ENCODE data around the gene AICDA.

- no peak for TF ChIP-seq EZH2phosphoT487 (IDR thresholded peaks at IDR 0.05)
- TF ChIP-seq, protein P1, sequence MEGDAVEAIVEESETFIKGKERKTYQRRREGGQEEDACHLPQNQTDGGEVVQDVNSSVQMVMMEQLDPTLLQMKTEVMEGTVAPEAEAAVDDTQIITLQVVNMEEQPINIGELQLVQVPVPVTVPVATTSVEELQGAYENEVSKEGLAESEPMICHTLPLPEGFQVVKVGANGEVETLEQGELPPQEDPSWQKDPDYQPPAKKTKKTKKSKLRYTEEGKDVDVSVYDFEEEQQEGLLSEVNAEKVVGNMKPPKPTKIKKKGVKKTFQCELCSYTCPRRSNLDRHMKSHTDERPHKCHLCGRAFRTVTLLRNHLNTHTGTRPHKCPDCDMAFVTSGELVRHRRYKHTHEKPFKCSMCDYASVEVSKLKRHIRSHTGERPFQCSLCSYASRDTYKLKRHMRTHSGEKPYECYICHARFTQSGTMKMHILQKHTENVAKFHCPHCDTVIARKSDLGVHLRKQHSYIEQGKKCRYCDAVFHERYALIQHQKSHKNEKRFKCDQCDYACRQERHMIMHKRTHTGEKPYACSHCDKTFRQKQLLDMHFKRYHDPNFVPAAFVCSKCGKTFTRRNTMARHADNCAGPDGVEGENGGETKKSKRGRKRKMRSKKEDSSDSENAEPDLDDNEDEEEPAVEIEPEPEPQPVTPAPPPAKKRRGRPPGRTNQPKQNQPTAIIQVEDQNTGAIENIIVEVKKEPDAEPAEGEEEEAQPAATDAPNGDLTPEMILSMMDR (IDR thresholded peaks at IDR 0.05): no peak
Measured at GRCh38 chr12:8638951-8639350, 26.3 kb upstream of the AICDA start.
